ENCODE results near the gene IL17D. TPM values are rescaled to one million over a fixed set of nuclear protein-coding genes. Genes with fewer than 3 reads are reported as not detected.

IL17D gene
- polyA plus RNA-seq, 3 donors: 0.54 to 7.3 (median 0.98) TPM

- no peak overlapping the region for H3K27ac ChIP-seq (ENCODE audit: low read depth, low read length)
These were observed 50.5 kb downstream of the IL17D start for GRCh38 chr13:20754009-20754408.

- 83 to 86% (median 84%) methylated on average over 3 of the region's 3 CpGs for whole genome bisulfite sequencing, 3 donors
- no peak overlapping the region for H3K27ac ChIP-seq (ENCODE audit: low read depth, low read length)
These were observed 57.4 kb downstream of the IL17D start for GRCh38 chr13:20760872-20761271.

- no peak overlapping the region for H3K27ac ChIP-seq (ENCODE audit: low read depth, low read length)
- WGBS, 3 donors: 95 to 100% (median 100%) methylated on average over 2 of the region's 2 CpGs
These were observed 63.9 kb downstream of the IL17D start for GRCh38 chr13:20767309-20767943.

- 64 to 68% (median 66%) methylated on average over 2 of the region's 2 CpGs for WGBS, 3 donors
These were observed 65.6 kb downstream of the IL17D start for GRCh38 chr13:20769091-20769490.

GRCh38 chr13:20769834-20770233, 66.3 kb downstream of the IL17D start:
- H3K27ac ChIP-seq (ENCODE audit: low read depth, low read length): no peak overlapping the region
- 98 to 100% (median 98%) methylated on average over 1 of the region's 1 CpG for WGBS, 3 donors

More at GRCh38 chr13:20769091-20769490, 65.6 kb downstream of the IL17D start:
- no peak overlapping the region for H3K27ac ChIP-seq (ENCODE audit: low read depth, low read length)

Other genes starting within 250 kb of the IL17D start
- 10 to 100 TPM; 22.9 to 42.7 (median 23.9) TPM for gene CRYL1, start 177.8 kb upstream of the IL17D start, polyA plus RNA-seq
- gene IFT88, start 136.5 kb upstream of the IL17D start, polyA plus RNA-seq: 10 to 100 TPM in 1 of 3 donors, 1 to 10 TPM in 2; 4.4 to 13.0 (median 5.4) TPM
- 10 to 100 TPM in 1 of 3 donors, 1 to 10 TPM in 2; 3.7 to 15.9 (median 6.0) TPM for gene EEF1AKMT1, start 70.3 kb downstream of the IL17D start, polyA plus RNA-seq
- 1 to 10 TPM; 2.7 to 4.6 (median 2.9) TPM for gene XPO4, start 199.0 kb downstream of the IL17D start, polyA plus RNA-seq

All from adipose tissue (tissue), 3 donors.